ENCODE data around the gene ARHGEF2.

The ARHGEF2 gene
- 157 to 204 reads per million in 2 experiments for total RNA-seq

GRCh38 chr1:155978325-155978972 is at the start of gene ARHGEF2:
ARHGEF2 (minus strand) TSS chr1:155978547; CDS start chr1:155978427, 120 bp downstream.
- DNase-seq (ENCODE audit: low read depth) = peak; percentile 60

- no peak for DNase-seq (ENCODE audit: low read depth)
These were observed 48.2 kb upstream of the ARHGEF2 start for GRCh38 chr1:156026588-156026987.

GRCh38 chr1:156025876-156026275 is 47.5 kb upstream of the ARHGEF2 start:
- peak; percentile 6 for DNase-seq (ENCODE audit: low read depth)

- no peak for DNase-seq (ENCODE audit: low read depth)
These were observed 46.5 kb upstream of the ARHGEF2 start for GRCh38 chr1:156024801-156025200.

GRCh38 chr1:156021954-156022353 is 43.6 kb upstream of the ARHGEF2 start:
- DNase-seq (ENCODE audit: low read depth) = no peak

- no peak for DNase-seq (ENCODE audit: low read depth)
These were observed 42.7 kb upstream of the ARHGEF2 start for GRCh38 chr1:156021093-156021428.

- DNase-seq (ENCODE audit: low read depth) = peak; percentile 79
These were observed 42.1 kb upstream of the ARHGEF2 start, which contains the start of gene SSR2 for GRCh38 chr1:156020293-156021092. SSR2 (minus strand) TSS chr1:156020951; CDS start chr1:156020167, 784 bp downstream.

- DNase-seq (ENCODE audit: low read depth) = no peak
These were observed 41.6 kb upstream of the ARHGEF2 start for GRCh38 chr1:156019946-156020292.

GRCh38 chr1:156014829-156015228 is 36.5 kb upstream of the ARHGEF2 start:
- DNase-seq (ENCODE audit: low read depth) = no peak

GRCh38 chr1:156012051-156012817 is 33.9 kb upstream of the ARHGEF2 start:
- DNase-seq (ENCODE audit: low read depth) = no peak

- DNase-seq (ENCODE audit: low read depth) = no peak
These were observed 31.1 kb upstream of the ARHGEF2 start for GRCh38 chr1:156009404-156009803.

GRCh38 chr1:156006666-156007376 is 28.5 kb upstream of the ARHGEF2 start:
- DNase-seq (ENCODE audit: low read depth) = no peak

- no peak for DNase-seq (ENCODE audit: low read depth)
These were observed 26.7 kb upstream of the ARHGEF2 start for GRCh38 chr1:156004843-156005584.

GRCh38 chr1:156003923-156004188 is 25.5 kb upstream of the ARHGEF2 start:
- no peak for DNase-seq (ENCODE audit: low read depth)

- no peak for DNase-seq (ENCODE audit: low read depth)
These were observed 24.0 kb upstream of the ARHGEF2 start for GRCh38 chr1:156002188-156002911.

- no peak for DNase-seq (ENCODE audit: low read depth)
These were observed 23.4 kb upstream of the ARHGEF2 start for GRCh38 chr1:156001662-156002171.

- no peak for DNase-seq (ENCODE audit: low read depth)
These were observed 22.8 kb upstream of the ARHGEF2 start for GRCh38 chr1:156001021-156001661.

GRCh38 chr1:155999964-156000363 is 21.6 kb upstream of the ARHGEF2 start:
- no peak for DNase-seq (ENCODE audit: low read depth)

- DNase-seq (ENCODE audit: low read depth) = no peak
These were observed 17.8 kb upstream of the ARHGEF2 start for GRCh38 chr1:155996166-155996565.

- DNase-seq (ENCODE audit: low read depth) = no peak
These were observed 15.2 kb upstream of the ARHGEF2 start for GRCh38 chr1:155993595-155993994.

Measured in T follicular helper cell (primary cell).